HEK293 (cell line): Measurements from ENCODE around the gene SH3BGRL.

Experiments
- CTCF ChIA-PET: fragments of 350-600 bp; formaldehyde crosslinking; extraction: SDS; loops from one replicate; lab custom pipeline; 2021; ENCODE audit warnings: antibody characterized with exemption; lab: Yijun Ruan, JAX
- POLR2A ChIA-PET: fragments of 300-600 bp; formaldehyde crosslinking; extraction: SDS; loops from one replicate; lab custom pipeline; 2020; ENCODE audit warnings: antibody characterized with exemption, inconsistent platforms; lab: Yijun Ruan, JAX
- H3K27ac ChIP-seq: fragments of 200-500 bp; sonication (Bioruptor generic); 2 replicates; pipeline ENCODE4 v1.5.1; 2014; ENCODE audit warnings: low read depth, low read length, control low read depth, inconsistent platforms; ENCODE audit errors: extremely low read depth
- H3K36me3 ChIP-seq, 2 experiments: fragments of 200-500 bp in 1 of 2; sonication (Bioruptor generic) in 1 of 2; 1 replicate in 1 of 2; 2 replicates in 1 of 2; pipeline ENCODE4 v1.5.1; 2014 to 2017; ENCODE audit warnings: inconsistent platforms in 2 of 2, low read length in 2 of 2; ENCODE audit not compliant: control insufficient read depth in 2 of 2, insufficient read depth in 1 of 2
- H3K4me1 ChIP-seq: fragments of 200-500 bp; sonication (Bioruptor generic); 2 replicates; pipeline ENCODE4 v1.5.1; 2014; ENCODE audit warnings: mild to moderate bottlenecking, low read length, inconsistent platforms; ENCODE audit not compliant: control insufficient read depth, insufficient read depth
- H3K4me3 ChIP-seq: 2 replicates; pipeline ENCODE4 v1.5.1; 2011; ENCODE audit warnings: low read depth, mild to moderate bottlenecking, control low read depth, low read length, moderate library complexity
- H3K9me3 ChIP-seq: fragments of 200-500 bp; sonication (Bioruptor generic); 2 replicates; pipeline ENCODE4 v1.5.1; 2014; ENCODE audit warnings: low read depth, low read length, inconsistent platforms; ENCODE audit not compliant: control insufficient read depth, insufficient read depth
- BCL6B ChIP-seq: fragments of 450-650 bp; formaldehyde crosslinking; IDR thresholded peaks from 2 replicates; pipeline ENCODE4 v1.5.1; 2017; ENCODE audit warnings: missing biosample characterization, missing genetic modification characterization
- IKZF3 ChIP-seq: fragments of 450-650 bp; IDR thresholded peaks from 2 replicates; pipeline ENCODE4 v1.5.0; 2018; ENCODE audit warnings: missing biosample characterization, mild to moderate bottlenecking, missing genetic modification characterization, moderate library complexity
- OVOL3 ChIP-seq: fragments of 450-650 bp; formaldehyde crosslinking; IDR thresholded peaks from 2 replicates; pipeline ENCODE4 v1.5.1; 2016; ENCODE audit warnings: missing biosample characterization, missing genetic modification characterization
- PBX3 ChIP-seq: sonication (generic); formaldehyde crosslinking; IDR thresholded peaks from 2 replicates; pipeline ENCODE4 v1.8.1; 2022; ENCODE audit warnings: mild to moderate bottlenecking, moderate library complexity, missing genetic modification reagents
- PRDM6 ChIP-seq: fragments of 450-650 bp; formaldehyde crosslinking; IDR thresholded peaks from 2 replicates; pipeline ENCODE4 v1.5.1; 2017; ENCODE audit warnings: missing biosample characterization, missing genetic modification characterization
- REST ChIP-seq: fragments of 450-650 bp; formaldehyde crosslinking; IDR thresholded peaks from 2 replicates; pipeline ENCODE4 v1.5.1; 2016; ENCODE audit warnings: missing biosample characterization, missing genetic modification characterization
- WT1 ChIP-seq: fragments of 450-650 bp; formaldehyde crosslinking; IDR thresholded peaks from 2 replicates; pipeline ENCODE4 v1.5.1; 2016; ENCODE audit warnings: missing biosample characterization, missing genetic modification characterization
- YY1 ChIP-seq: fragments of 450-650 bp; formaldehyde crosslinking; IDR thresholded peaks from 2 replicates; pipeline ENCODE4 v1.5.1; 2018; ENCODE audit warnings: missing biosample characterization, missing genetic modification characterization
- ZBTB8A ChIP-seq: fragments of 450-650 bp; formaldehyde crosslinking; IDR thresholded peaks from 2 replicates; pipeline ENCODE4 v1.5.1; 2016; ENCODE audit warnings: missing biosample characterization, missing genetic modification characterization
- ZNF16 ChIP-seq: fragments of 450-650 bp; formaldehyde crosslinking; IDR thresholded peaks from 2 replicates; pipeline ENCODE4 v1.5.1; 2016; ENCODE audit warnings: low read depth, missing biosample characterization, missing genetic modification characterization
- ZNF341 ChIP-seq: fragments of 450-650 bp; formaldehyde crosslinking; IDR thresholded peaks from 2 replicates; pipeline ENCODE4; 2016; ENCODE audit warnings: low read depth, missing biosample characterization, missing genetic modification characterization
- ZNF571 ChIP-seq: fragments of 450-650 bp; formaldehyde crosslinking; IDR thresholded peaks from 2 replicates; pipeline ENCODE4 v1.5.0; 2017; ENCODE audit warnings: missing biosample characterization, missing genetic modification characterization
- ZNF777 ChIP-seq: fragments of 450-650 bp; formaldehyde crosslinking; IDR thresholded peaks from 2 replicates; pipeline ENCODE4 v1.5.1; 2017; ENCODE audit warnings: missing biosample characterization, missing genetic modification characterization, borderline replicate concordance

Gene SH3BGRL

GRCh38 chrX:81257817-81258216 is 55.9 kb downstream of the SH3BGRL start:
- CTCF ChIA-PET: interaction anchor here (0.6 kb wide), 1 partner anchor 34 kb away, joined by 3 read pairs; no protein-coding TSS in a partner anchor
- H3K36me3 ChIP-seq: no peaks in the 10 kb centered on the region
- no peak for TF ChIP-seq PBX3 (CRISPR knock-in tag)
- no peak for TF ChIP-seq ZNF16 (tag by site-specific recombination)
- no peak for TF ChIP-seq IKZF3
- TF ChIP-seq, all 188 proteins: peak for 0
- Histone ChIP-seq H3K4me3 (no peak overlapping the region), H3K4me1 (no peaks in the 10 kb centered on the region), H3K9me3 (no peaks in the 10 kb centered on the region), H3K27ac (no peak overlapping the region)
- POLR2A ChIA-PET: no interaction called here

GRCh38 chrX:81259020-81259713 is 57.3 kb downstream of the SH3BGRL start:
- H3K27ac ChIP-seq: no peak overlapping the region
- H3K4me1 ChIP-seq: no peaks in the 10 kb centered on the region
- H3K36me3 ChIP-seq: no peaks in the 10 kb centered on the region
- ChIA-PET POLR2A (no interaction called here), CTCF (no interaction called here)
- H3K9me3 ChIP-seq: no peaks in the 10 kb centered on the region
- H3K4me3 ChIP-seq: no peak overlapping the region
- TF ChIP-seq ZNF777 (tag by site-specific recombination) (no peak), OVOL3 (tag by site-specific recombination) (no peak), ZNF571 (no peak)

GRCh38 chrX:81259714-81260395 is 58.0 kb downstream of the SH3BGRL start:
- no peak overlapping the region for H3K27ac ChIP-seq
- no peaks in the 10 kb centered on the region for H3K4me1 ChIP-seq
- ChIA-PET POLR2A (no interaction called here), CTCF (no interaction called here)
- no peak for TF ChIP-seq BCL6B
- no peak for TF ChIP-seq REST (tag by site-specific recombination)
- TF ChIP-seq ZNF341 (tag by site-specific recombination): no peak
- no peak for TF ChIP-seq PRDM6 (tag by site-specific recombination)
- no peak for TF ChIP-seq WT1 (tag by site-specific recombination)
- no peak for TF ChIP-seq ZBTB8A (tag by site-specific recombination)
- no peak for TF ChIP-seq YY1 (tag by site-specific recombination)
- no peaks in the 10 kb centered on the region for H3K36me3 ChIP-seq
- H3K4me3 ChIP-seq: no peak overlapping the region
- no peaks in the 10 kb centered on the region for H3K9me3 ChIP-seq
